Measurements from ENCODE around the gene RSRC1.

DNA sequence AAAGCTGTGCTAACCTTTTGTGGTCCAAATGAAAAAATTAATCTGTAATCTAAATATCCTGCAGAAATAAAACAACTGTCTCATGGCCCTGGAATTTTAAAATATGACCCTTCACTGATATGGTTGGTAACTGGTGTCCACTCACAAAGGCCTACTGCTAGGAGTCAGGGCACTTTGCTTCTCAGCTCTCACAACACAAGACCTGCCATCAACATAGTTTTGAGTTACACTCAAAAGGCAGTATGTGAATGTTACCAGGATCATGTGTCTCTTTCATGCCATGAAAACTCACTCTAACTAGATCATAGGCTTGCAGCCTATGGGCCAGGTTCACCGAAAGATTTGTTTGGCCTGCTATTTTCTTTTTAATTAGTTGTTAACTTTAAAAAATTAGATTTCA, 451.1 kb downstream of the RSRC1 start:
- TF ChIP-seq EZH2 (IDR thresholded peaks at IDR 0.05; ENCODE audit: borderline replicate concordance, low read depth, low read length, severe bottlenecking), result no peak
- TF ChIP-seq, protein P1, sequence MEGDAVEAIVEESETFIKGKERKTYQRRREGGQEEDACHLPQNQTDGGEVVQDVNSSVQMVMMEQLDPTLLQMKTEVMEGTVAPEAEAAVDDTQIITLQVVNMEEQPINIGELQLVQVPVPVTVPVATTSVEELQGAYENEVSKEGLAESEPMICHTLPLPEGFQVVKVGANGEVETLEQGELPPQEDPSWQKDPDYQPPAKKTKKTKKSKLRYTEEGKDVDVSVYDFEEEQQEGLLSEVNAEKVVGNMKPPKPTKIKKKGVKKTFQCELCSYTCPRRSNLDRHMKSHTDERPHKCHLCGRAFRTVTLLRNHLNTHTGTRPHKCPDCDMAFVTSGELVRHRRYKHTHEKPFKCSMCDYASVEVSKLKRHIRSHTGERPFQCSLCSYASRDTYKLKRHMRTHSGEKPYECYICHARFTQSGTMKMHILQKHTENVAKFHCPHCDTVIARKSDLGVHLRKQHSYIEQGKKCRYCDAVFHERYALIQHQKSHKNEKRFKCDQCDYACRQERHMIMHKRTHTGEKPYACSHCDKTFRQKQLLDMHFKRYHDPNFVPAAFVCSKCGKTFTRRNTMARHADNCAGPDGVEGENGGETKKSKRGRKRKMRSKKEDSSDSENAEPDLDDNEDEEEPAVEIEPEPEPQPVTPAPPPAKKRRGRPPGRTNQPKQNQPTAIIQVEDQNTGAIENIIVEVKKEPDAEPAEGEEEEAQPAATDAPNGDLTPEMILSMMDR (IDR thresholded peaks at IDR 0.05; ENCODE audit: borderline replicate concordance, extremely low read depth, low read length, poor library complexity, severe bottlenecking), result no peak
